Esophagus muscularis mucosa (tissue), 4 donors: Measurements from ENCODE around the gene LIMK1.

Source experiments
- EP300 ChIP-seq: sonication (generic); formaldehyde crosslinking; IDR thresholded peaks from one replicate; pipeline ENCODE4 v1.6.1; 2017; ENCODE audit warnings: antibody characterized with exemption
- POLR2A ChIP-seq: fragments of 450-650 bp; IDR thresholded peaks from one replicate; pipeline ENCODE4 v1.6.1; 2017; ENCODE audit warnings: antibody characterized with exemption, moderate library complexity, mild to moderate bottlenecking, low read depth
- TF ChIP-seq, protein P1 (sequence below), 3 experiments: fragments of 200-600 bp in 2 of 3; fragments of 450-650 bp in 1 of 3; sonication (generic) in 2 of 3; IDR thresholded peaks; one replicate each; pipeline ENCODE4 v1.5.1; 2017 to 2019; ENCODE audit warnings: antibody characterized with exemption in 3 of 3, mild to moderate bottlenecking in 2 of 3, moderate library complexity in 1 of 3

DNA sequence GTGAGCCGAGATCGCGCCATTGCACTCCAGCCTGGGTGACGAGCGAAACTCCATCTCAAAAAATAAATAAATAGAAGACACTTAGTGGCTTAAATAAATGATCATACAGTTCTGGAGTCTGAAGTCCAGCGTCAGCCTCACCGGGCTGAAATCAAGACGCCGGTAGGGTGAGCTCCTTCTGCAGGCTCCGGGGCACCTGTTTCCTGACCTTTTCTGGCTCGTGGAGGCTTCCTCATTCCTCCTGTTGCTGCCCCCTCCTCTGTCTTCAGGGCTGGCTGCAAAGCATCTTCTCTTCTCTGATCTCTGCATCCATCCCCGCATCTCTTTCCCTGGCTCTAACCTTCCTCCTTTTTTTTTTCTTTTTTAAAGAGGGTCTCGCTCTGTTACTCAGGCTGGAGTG, 32.8 kb downstream of the LIMK1 start:
- TF ChIP-seq, protein P1, sequence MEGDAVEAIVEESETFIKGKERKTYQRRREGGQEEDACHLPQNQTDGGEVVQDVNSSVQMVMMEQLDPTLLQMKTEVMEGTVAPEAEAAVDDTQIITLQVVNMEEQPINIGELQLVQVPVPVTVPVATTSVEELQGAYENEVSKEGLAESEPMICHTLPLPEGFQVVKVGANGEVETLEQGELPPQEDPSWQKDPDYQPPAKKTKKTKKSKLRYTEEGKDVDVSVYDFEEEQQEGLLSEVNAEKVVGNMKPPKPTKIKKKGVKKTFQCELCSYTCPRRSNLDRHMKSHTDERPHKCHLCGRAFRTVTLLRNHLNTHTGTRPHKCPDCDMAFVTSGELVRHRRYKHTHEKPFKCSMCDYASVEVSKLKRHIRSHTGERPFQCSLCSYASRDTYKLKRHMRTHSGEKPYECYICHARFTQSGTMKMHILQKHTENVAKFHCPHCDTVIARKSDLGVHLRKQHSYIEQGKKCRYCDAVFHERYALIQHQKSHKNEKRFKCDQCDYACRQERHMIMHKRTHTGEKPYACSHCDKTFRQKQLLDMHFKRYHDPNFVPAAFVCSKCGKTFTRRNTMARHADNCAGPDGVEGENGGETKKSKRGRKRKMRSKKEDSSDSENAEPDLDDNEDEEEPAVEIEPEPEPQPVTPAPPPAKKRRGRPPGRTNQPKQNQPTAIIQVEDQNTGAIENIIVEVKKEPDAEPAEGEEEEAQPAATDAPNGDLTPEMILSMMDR (IDR thresholded peaks at IDR 0.05): no peak
- TF ChIP-seq POLR2A: no peak
- no peak for TF ChIP-seq EP300
